Pancreas (tissue), 10 donors: Measurements from ENCODE around the gene C16orf96. TPM values are rescaled to one million over a fixed set of nuclear protein-coding genes. Genes with fewer than 3 reads are reported as not detected.

Experiments
- ATAC-seq, 4 donors: fragments of 200-7000 bp; cut with Tn5 transposase; one replicate each; pipeline versions ENCODE4 v1.8.0 to v1.9.1; 2020; ENCODE audit warnings: mild to moderate bottlenecking in 4 of 4, moderate library complexity in 4 of 4
- DNase-seq, 6 donors: peaks; one replicate each; pipeline ENCODE4 v3.0.0-alpha.2; 2020
- FAIRE-seq: peaks from 2 replicates; lab custom pipeline; 2012; peaks lifted over from hg19 to GRCh38; lab: Jason Lieb, UNC
- H3K27ac ChIP-seq, 4 donors: fragments of 200-600 bp; sonication (generic); 1 replicate in 3 of 4; 2 replicates in 1 of 4; pipeline versions ENCODE4 v1.5.0 to v1.8.0; 2020
- H3K27me3 ChIP-seq, 4 donors: fragments of 200-600 bp; one replicate each; pipeline ENCODE4 v1.8.0; 2021
- H3K36me3 ChIP-seq, 3 donors: fragments of 200-600 bp; sonication (generic) in 1 of 3; one replicate each; pipeline versions ENCODE4 v1.5.0 to v1.8.0; 2020 to 2021
- H3K4me1 ChIP-seq, 3 donors: fragments of 200-600 bp; one replicate each; pipeline ENCODE4 v1.8.0; 2021
- H3K4me3 ChIP-seq, 4 donors: fragments of 200-600 bp; sonication (generic) in 2 of 4; one replicate each; pipeline versions ENCODE4 v1.5.0 to v1.8.0; 2020 to 2021
- H3K9me3 ChIP-seq, 4 donors: fragments of 200-600 bp; one replicate each; pipeline ENCODE4 v1.8.0; 2021
- CTCF ChIP-seq, 4 donors: fragments of 200-600 bp; sonication (generic) in 3 of 4; IDR thresholded peaks; one replicate each; pipeline versions ENCODE4 v1.5.0 to v1.8.0; 2021; ENCODE audit warnings: antibody characterized with exemption in 4 of 4
- WGBS, 2 donors: extraction: QIAGEN DNeasy Blood & Tissue Kit; methylation state at CpG; one replicate each; pipeline ENCODE4 v1.1.7; 2013; 5-methylcytosine and 5-hydroxymethylcytosine counted together
- intact Hi-C, 3 donors: fragments of 100-400 bp; cut with DNase I; formaldehyde crosslinking; loops; one replicate each; pipeline versions ENCODE4 v1.11.1 to v1.14.2; 2022
- polyA plus RNA-seq, 2 donors: library from polyadenylated mRNA; stranded (reverse); fragments of 200-250 nt; gene quantifications; one replicate each; pipeline ENCODE4 v1.2.3, GENCODE V29; 2013
- total RNA-seq, 6 donors: library from RNA; stranded (reverse); fragmentation: NEBNext Ultra II Directional in 4 of 6; extraction: Animal tissue kit (Norgen Biotek cat#: 25700) in 4 of 6; gene quantifications; one replicate each; pipeline versions ENCODE4 v1.2.1 to v1.2.4, GENCODE V29; 2021 to 2023
- donor health status: healthy with polysubstance abuse.
- donor health status: DM: no; HTN: no; CAD: no; lungs with moderate emphysema.
- donor health status: DM: no; HTN: no; CAD: no.
- donor health status: control.
- donor health status: control.
- donor health status: Bipolar disorder and iron deficiency.
- donor health status: DM: yes; HTN: yes; CAD: no.
- donor health status: DM: no; HTN: no; CAD: no.
- donor health status: DM: no; HTN: no; CAD: no.
- donor health status: DM: yes; HTN: yes; CAD: no.

The C16orf96 gene
- total and polyA plus RNA-seq, 8 donors: 0.28 to 0.47 (median 0.31) TPM

DNA sequence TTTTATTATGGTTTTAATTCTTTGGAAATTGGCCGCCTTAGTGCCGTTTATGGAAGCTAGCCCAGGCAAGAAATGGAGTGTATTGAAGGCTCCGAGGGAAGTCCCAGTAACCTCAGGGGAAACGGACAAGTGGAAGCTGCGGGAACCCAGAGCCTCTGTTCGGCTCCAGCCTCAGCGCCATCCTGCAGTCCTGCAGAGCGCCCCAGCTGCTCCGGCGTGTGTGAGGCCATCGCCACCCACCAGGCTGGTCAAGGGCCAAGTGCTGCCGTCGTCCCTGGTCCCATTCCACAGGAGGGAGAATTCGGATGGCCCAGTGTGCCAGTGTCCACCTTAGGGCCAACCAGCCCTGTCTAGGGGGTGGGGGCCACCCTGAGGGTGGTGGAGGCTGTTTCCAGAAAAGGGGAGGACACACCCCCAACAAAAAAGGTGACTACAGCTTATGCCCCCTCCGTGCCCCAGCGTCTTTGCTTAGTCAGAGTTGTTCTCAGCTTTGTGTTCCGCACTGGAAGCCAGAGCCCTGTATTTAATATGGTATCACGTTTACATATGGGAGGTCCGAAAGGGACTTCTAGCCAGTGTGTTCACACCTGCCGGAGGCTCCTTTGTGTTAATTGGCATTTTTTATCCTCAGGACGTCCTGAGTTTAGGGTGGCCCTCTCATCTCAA lies 81.5 kb downstream of the C16orf96 start:
- 84 to 86% methylated on average over 21 of the region's 21 CpGs for WGBS, 2 donors
- intact Hi-C loops: no loop called here
- Histone ChIP-seq H3K27ac (no peak overlapping the region), H3K36me3 (peaks cover 0 to 4% (median 0%) of the 10 kb centered on the region in 3 donors), H3K4me1 (no peaks in the 10 kb centered on the region), H3K27me3 (no peaks in the 10 kb centered on the region), H3K9me3 (no peaks in the 10 kb centered on the region), H3K4me3 (no peak overlapping the region)
- TF ChIP-seq CTCF (IDR thresholded peaks at IDR 0.05): no peak
- ATAC-seq (no peak), DNase-seq (no peak), FAIRE-seq (no peak)

- no peak for ATAC-seq
- Histone ChIP-seq H3K4me1 (no peaks in the 10 kb centered on the region), H3K9me3 (no peaks in the 10 kb centered on the region), H3K27ac (no peak overlapping the region), H3K4me3 (no peak overlapping the region), H3K27me3 (no peaks in the 10 kb centered on the region), H3K36me3 (no peaks in the 10 kb centered on the region)
- no peak for DNase-seq
- no peak for TF ChIP-seq CTCF (IDR thresholded peaks at IDR 0.05)
- no peak for FAIRE-seq
- 86 to 88% methylated on average over 27 of the region's 27 CpGs for WGBS, 2 donors
- intact Hi-C loops: no loop called here
Measured at GRCh38 chr16:4639899-4640509, 83.9 kb downstream of the C16orf96 start.

DNA sequence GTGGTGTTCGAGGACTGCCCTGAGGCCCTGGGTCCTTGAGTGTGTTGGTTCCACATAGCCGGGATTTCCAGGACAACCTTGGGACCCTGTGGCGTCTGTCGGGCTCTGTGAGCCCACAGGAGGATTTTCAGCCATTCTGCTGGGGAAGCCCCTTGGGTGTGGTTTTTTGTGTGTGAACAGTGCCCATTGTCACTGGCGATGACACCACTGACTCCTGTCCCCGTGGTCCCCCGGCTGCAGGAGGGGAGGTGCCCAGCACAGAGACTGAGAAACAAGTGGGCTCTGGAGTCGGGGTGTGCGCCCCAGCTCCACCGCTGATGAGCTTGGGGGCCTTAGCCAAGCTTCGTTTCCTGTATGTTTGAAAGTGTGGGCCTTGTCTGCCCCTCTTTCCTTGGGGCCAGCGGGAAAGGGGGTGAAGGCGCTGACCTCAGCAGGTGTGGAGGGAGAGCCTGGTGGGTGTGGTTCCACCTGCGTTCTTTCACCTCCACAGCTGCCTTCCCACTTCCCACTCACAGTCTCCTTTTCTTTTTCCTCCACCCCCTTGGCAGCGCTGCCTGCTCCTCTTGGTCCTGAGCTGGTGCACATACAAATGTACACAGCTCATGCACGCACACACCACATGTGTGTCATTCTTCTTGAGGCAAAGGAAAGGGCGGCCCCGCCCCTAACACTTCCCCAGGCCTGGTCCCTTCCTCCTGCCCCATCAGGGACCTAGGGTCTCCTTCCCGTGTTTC lies 84.6 kb downstream of the C16orf96 start:
- no peaks in the 10 kb centered on the region for H3K36me3 ChIP-seq
- ATAC-seq (peak in 3 of 4 donors; percentile 21 to 52 (median 33)), FAIRE-seq (no peak), DNase-seq (no peak)
- no peaks in the 10 kb centered on the region for H3K27me3 ChIP-seq
- no peak overlapping the region for H3K27ac ChIP-seq
- intact Hi-C loops: no loop called here
- no peaks in the 10 kb centered on the region for H3K9me3 ChIP-seq
- TF ChIP-seq CTCF (IDR thresholded peaks at IDR 0.05): no peak
- WGBS, 2 donors: 80 to 82% methylated on average over 17 to 19 of the region's 19 CpGs
- H3K4me3 ChIP-seq: no peak overlapping the region
- H3K4me1 ChIP-seq: no peaks in the 10 kb centered on the region

- no peak overlapping the region for H3K27ac ChIP-seq
- TF ChIP-seq CTCF (IDR thresholded peaks at IDR 0.05): no peak
- ATAC-seq: no peak
- no peaks in the 10 kb centered on the region for H3K9me3 ChIP-seq
- no peak overlapping the region for H3K4me3 ChIP-seq
- intact Hi-C loops: no loop called here
- H3K4me1 ChIP-seq: no peaks in the 10 kb centered on the region
- DNase-seq: no peak
- no peak for FAIRE-seq
- WGBS, 2 donors: 82 to 89% methylated on average over 5 of the region's 5 CpGs
- no peaks in the 10 kb centered on the region for H3K27me3 ChIP-seq
- H3K36me3 ChIP-seq: no peaks in the 10 kb centered on the region
Measured at GRCh38 chr16:4641306-4641687, 85.2 kb downstream of the C16orf96 start.
